ENCODE measurements around the gene ASTN1.

ASTN1 gene

GRCh38 chr1:177198243-177198642 lies 33.7 kb upstream of the ASTN1 start:
- no peak overlapping the region for H3K27ac ChIP-seq
- TF ChIP-seq, protein P1, sequence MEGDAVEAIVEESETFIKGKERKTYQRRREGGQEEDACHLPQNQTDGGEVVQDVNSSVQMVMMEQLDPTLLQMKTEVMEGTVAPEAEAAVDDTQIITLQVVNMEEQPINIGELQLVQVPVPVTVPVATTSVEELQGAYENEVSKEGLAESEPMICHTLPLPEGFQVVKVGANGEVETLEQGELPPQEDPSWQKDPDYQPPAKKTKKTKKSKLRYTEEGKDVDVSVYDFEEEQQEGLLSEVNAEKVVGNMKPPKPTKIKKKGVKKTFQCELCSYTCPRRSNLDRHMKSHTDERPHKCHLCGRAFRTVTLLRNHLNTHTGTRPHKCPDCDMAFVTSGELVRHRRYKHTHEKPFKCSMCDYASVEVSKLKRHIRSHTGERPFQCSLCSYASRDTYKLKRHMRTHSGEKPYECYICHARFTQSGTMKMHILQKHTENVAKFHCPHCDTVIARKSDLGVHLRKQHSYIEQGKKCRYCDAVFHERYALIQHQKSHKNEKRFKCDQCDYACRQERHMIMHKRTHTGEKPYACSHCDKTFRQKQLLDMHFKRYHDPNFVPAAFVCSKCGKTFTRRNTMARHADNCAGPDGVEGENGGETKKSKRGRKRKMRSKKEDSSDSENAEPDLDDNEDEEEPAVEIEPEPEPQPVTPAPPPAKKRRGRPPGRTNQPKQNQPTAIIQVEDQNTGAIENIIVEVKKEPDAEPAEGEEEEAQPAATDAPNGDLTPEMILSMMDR (conservative IDR thresholded peaks at IDR 0.05): no peak

DNA sequence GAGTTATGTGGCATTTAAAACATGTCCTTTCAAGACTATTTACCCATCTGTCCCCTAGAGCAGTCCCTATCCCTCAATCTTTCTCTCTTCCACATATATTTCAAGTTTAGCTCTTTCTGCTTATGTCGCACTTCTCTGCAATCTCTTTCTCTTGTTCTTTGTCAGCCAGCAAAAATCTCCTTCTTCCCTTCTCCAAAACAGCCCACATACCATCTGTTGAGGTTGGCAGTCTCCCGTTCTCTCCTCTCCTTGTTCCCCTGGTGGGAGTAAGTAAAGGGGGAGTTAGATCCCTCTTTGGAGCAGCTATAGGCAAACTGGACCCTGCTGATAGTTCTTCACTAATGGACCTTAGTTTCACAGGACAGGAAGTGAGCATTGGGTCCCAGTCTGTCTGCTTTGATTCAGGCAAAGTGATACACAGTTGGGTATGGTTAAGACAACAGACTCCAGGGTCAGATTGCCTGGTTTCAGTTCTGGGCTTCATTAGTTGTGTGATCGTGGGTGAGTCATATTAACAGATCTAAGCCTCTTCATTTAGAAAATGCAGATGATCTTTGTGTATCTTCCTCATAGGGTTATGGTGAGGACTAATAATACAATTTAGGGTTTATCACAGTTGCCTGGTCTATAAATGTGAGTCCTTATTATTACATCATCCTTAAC lies 25.9 kb upstream of the ASTN1 start:
- TF ChIP-seq, protein P1 (conservative IDR thresholded peaks at IDR 0.05): no peak
- no peak overlapping the region for H3K27ac ChIP-seq

DNA sequence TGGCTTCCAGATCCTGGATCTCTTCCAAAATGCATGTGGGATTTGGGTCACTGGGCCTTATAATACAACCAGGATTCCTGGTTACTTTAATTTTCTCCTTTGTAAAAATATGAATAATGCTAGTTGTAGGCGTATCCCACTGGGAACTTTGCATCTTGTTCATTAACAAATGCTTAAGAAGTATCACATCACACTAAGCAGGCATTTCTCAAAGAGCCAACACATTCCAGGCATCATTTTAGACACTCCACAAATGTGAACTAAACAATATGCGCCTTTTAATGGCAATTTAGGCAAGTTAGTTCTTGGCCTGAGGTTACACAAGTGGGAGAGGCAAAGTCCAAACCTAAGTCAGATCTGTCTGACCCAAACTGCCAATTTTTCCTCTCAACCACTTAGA lies 22.1 kb upstream of the ASTN1 start:
- H3K27ac ChIP-seq: no peak overlapping the region
- TF ChIP-seq, protein P1 (conservative IDR thresholded peaks at IDR 0.05): no peak

DNA sequence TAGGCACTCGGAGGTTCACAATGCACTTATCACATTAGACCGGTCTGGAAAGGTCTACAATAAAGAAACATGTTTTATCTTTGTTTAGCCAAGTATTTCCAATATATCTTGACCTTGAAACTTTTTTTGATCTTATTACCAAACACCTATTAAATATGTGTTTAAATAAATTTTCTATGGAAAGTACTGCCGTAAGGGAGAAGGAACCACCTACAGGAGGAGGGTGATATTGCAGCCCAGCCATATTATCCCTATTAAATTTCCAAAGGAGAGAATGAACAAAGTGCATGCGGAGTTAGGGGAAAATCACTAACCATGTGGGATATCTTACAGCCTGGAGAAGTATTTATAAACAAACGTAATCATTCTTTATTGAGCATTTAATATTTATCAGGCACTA lies 20.7 kb upstream of the ASTN1 start:
- H3K27ac ChIP-seq: no peak overlapping the region

DNA sequence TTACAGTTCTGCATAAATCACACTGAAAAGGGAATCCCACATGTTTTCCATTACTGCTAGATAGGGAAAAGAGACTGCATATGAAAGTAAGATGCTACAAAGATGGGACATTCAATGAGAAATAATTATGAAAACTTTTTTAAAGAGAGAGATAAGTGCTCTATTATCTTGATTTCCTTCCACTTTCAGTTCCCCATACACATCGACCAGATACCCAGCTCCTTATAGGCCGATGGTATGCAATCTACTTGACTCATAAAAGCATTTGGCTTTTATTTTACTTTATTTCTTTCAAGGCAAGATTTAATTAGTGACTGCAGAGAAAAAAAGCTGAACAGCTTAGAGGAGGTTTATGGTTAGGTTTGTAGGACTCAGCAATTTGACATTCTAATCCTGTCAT lies 19.3 kb upstream of the ASTN1 start:
- H3K27ac ChIP-seq: no peak overlapping the region
- TF ChIP-seq, protein P1 (conservative IDR thresholded peaks at IDR 0.05): no peak

More for the DNA sequence above, 20.7 kb upstream of the ASTN1 start:
- TF ChIP-seq, protein P1 (conservative IDR thresholded peaks at IDR 0.05): peak; percentile 43; the same call in 1 of the 2 replicates

- no peak overlapping the region for H3K27ac ChIP-seq
- TF ChIP-seq, protein P1 (conservative IDR thresholded peaks at IDR 0.05): peak; percentile 90
Measured at GRCh38 chr1:177181631-177182291, 17.2 kb upstream of the ASTN1 start.

- H3K27ac ChIP-seq: no peak overlapping the region
- TF ChIP-seq, protein P1 (conservative IDR thresholded peaks at IDR 0.05): no peak
Measured at GRCh38 chr1:177181280-177181630, 16.7 kb upstream of the ASTN1 start.
